Peyer's patch (tissue), 4 donors: ENCODE results near the gene PSMG2.

Experiments used
- POLR2A ChIP-seq, 2 donors: fragments of 450-650 bp; IDR thresholded peaks; one replicate each; pipeline ENCODE4 v1.5.1; 2017; ENCODE audit warnings: antibody characterized with exemption in 2 of 2, mild to moderate bottlenecking in 2 of 2, moderate library complexity in 2 of 2
- TF ChIP-seq, protein P1 (sequence below), 6 experiments: fragments of 450-650 bp in 4 of 6; fragments of 200-600 bp in 2 of 6; sonication (generic) in 1 of 6; IDR thresholded peaks; one replicate each; pipeline ENCODE4 v1.5.1; 2017 to 2019; ENCODE audit warnings: antibody characterized with exemption in 6 of 6, mild to moderate bottlenecking in 3 of 6, moderate library complexity in 1 of 6

DNA sequence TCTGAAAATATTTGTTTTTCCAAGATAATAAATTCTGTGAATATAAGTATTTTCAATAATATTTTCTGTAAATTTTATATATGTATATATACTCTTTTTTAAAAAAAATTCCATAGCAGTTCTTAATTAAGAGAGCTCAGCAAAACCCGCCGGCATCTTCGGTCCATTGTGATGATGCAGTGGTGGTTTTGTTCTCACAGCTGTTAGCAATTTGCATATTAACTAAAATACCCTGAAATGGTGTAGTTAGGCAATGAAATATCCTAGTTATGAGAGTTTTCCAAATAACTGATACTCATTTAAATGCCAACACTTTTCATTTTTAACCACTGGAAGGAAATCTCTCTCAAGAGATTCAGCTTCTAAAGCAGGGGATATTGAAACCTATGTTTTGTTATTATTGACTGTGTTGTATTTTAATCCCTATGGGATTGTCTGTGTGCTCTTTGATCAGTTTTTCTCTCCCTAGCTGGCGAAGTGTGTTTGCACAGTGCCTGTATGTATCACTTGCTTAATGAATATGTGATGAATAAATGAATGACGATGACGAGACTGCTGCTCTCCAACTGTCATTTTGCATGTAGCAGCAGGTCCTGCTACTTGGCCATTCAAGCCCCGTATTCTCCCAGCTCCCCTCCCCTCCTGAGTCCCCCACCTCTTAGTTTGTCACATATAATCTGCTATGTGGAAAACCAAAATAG, 42.4 kb downstream of the PSMG2 start:
- TF ChIP-seq POLR2A (IDR thresholded peaks at IDR 0.05): no peak
- TF ChIP-seq, protein P1, sequence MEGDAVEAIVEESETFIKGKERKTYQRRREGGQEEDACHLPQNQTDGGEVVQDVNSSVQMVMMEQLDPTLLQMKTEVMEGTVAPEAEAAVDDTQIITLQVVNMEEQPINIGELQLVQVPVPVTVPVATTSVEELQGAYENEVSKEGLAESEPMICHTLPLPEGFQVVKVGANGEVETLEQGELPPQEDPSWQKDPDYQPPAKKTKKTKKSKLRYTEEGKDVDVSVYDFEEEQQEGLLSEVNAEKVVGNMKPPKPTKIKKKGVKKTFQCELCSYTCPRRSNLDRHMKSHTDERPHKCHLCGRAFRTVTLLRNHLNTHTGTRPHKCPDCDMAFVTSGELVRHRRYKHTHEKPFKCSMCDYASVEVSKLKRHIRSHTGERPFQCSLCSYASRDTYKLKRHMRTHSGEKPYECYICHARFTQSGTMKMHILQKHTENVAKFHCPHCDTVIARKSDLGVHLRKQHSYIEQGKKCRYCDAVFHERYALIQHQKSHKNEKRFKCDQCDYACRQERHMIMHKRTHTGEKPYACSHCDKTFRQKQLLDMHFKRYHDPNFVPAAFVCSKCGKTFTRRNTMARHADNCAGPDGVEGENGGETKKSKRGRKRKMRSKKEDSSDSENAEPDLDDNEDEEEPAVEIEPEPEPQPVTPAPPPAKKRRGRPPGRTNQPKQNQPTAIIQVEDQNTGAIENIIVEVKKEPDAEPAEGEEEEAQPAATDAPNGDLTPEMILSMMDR (IDR thresholded peaks at IDR 0.05): no peak
